ENCODE measurements around the gene MBD3L2. TPM values are rescaled to one million over a fixed set of nuclear protein-coding genes. Genes with fewer than 3 reads are reported as not detected.

MBD3L2 gene
- total and polyA plus RNA-seq, 4 donors = not detected

DNA sequence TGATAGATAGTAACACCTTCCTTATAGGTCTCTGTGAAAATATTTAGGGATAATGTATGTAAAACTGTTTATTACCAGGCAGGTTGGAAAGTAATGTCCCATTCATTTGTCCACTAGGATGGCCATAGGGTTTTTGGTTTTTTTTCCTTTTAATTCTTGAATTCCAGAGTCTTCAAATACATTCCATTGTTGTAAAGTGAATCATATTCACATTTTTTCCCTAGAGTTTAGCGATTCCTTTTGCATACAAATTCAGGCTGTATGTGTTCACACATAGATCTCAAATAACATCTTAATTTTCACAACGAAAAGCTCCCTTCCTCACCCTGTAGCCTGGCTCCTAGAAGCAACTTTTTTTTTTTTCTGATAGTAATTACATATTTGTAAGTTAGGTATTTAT lies 18.6 kb downstream of the MBD3L2 start:
- 88 to 94% methylated on average over 2 of the region's 2 CpGs for WGBS, 2 donors
- ATAC-seq (ENCODE audit: insufficient read depth, low FRiP score) (no peak), DNase-seq (no peak)
- Histone ChIP-seq H3K9me3 (ENCODE audit: control insufficient read depth in 4 of 4, insufficient read depth in 3 of 4, low read length in 3 of 4) (no peaks in the 10 kb centered on the region), H3K27ac (ENCODE audit: low read depth in 1 of 2, low read length in 1 of 2) (no peak overlapping the region), H3K4me3 (no peak overlapping the region), H3K27me3 (ENCODE audit: control insufficient read depth in 3 of 3, insufficient read depth in 3 of 3, low read length in 2 of 3) (no peaks in the 10 kb centered on the region), H3K36me3 (ENCODE audit: control insufficient read depth in 4 of 4, insufficient read depth in 4 of 4, low read length in 4 of 4) (peaks cover 6 to 13% (median 9%) of the 10 kb centered on the region in 4 donors), H3K9ac (ENCODE audit: insufficient read depth in 1 of 2, low read length in 2 of 2) (no peak overlapping the region), H3K4me1 (ENCODE audit: control insufficient read depth in 5 of 5, insufficient read depth in 5 of 5, low read length in 5 of 5) (peaks cover 0 to 8% (median 6%) of the 10 kb centered on the region in 5 donors)
- no peak for TF ChIP-seq CTCF (IDR thresholded peaks at IDR 0.05; ENCODE audit: control extremely low read depth, extremely low read depth)

DNA sequence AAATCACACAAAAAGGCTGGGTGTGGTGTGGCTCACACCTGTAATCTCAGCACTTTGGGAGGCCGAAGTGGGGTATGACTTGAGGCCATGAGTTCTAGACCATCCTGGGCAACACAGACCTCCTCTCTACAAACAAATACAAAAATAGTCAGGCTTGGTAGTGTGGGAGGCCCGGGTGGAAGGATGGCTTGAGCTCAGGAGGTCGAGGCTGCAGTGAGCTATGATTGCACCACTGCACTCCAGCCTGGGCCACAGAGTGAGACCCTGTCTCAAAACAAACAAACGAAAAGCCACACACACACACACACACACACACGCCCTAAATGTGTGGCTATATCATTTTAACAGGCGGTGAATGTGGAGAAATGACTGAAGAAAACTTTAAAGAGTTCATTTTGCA lies 19.5 kb downstream of the MBD3L2 start:
- WGBS, 2 donors = 85 to 89% methylated on average over 6 of the region's 6 CpGs
- H3K4me1 ChIP-seq (ENCODE audit: control insufficient read depth in 5 of 5, insufficient read depth in 5 of 5, low read length in 5 of 5) = peaks cover 0 to 8% (median 6%) of the 10 kb centered on the region in 5 donors
- ATAC-seq (ENCODE audit: insufficient read depth, low FRiP score) = no peak
- DNase-seq = no peak
- no peak for TF ChIP-seq CTCF (IDR thresholded peaks at IDR 0.05; ENCODE audit: control extremely low read depth, extremely low read depth)
- peak overlapping the region in 1 of 2 donors; percentile 39 for H3K27ac ChIP-seq (ENCODE audit: low read depth in 1 of 2, low read length in 1 of 2)
- H3K9ac ChIP-seq (ENCODE audit: insufficient read depth in 1 of 2, low read length in 2 of 2) = no peak overlapping the region
- no peaks in the 10 kb centered on the region for H3K9me3 ChIP-seq (ENCODE audit: control insufficient read depth in 4 of 4, insufficient read depth in 3 of 4, low read length in 3 of 4)
- H3K36me3 ChIP-seq (ENCODE audit: control insufficient read depth in 4 of 4, insufficient read depth in 4 of 4, low read length in 4 of 4) = peaks cover 10 to 19% (median 13%) of the 10 kb centered on the region in 4 donors
- no peak overlapping the region for H3K4me3 ChIP-seq
- no peaks in the 10 kb centered on the region for H3K27me3 ChIP-seq (ENCODE audit: control insufficient read depth in 3 of 3, insufficient read depth in 3 of 3, low read length in 2 of 3)

DNA sequence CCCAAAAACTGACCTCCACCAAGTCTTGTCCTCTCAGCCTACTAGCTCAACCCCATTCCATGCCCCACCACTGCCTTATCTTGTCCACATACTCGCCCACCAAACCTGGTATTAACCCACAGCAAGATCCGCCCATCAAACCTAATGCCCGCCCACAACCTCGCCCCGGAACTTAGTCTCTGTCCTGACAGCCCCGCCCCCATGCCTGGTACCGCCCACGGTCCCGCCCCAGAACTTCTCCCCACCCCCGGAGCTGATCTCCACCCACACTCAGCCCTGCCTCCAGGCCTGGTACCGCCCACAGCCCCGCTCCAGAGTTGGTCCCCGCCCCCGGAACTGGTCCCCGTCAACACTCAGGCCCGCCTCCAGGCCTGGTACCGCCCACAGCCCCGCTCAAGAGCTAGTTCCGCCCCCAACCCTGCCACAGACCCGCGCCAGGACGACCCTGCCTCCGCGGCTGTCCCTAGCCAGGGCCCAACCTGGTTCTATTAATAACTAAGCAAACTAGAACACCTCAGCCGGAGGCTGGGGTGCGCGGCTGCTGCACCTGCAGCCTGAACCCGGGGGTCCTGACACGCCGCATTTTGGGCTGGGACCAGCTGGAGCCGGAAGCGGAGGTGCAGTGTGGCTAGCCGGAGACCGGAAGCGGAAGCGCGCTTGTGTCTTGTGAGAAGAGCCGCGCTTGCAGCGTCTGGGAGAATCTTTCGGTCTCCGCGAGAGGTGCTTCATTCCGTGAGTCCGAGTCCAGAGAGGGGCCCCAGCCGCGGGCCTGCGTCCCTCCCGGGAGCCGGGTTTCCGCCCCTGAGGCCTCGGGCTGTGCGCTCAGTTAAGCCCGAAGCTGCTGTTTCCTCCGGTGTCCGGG lies 20.2 kb downstream of the MBD3L2 start, which contains the start of gene ZNF557:
Gene ZNF557 (plus strand): TSS at position 662 of the 862 bp plus-strand sequence. CDS start 5,372 bp downstream, outside the sequence.
- WGBS, 2 donors = 0 to 1% methylated on average over 56 of the region's 56 CpGs
- peak; percentile 99 for ATAC-seq (ENCODE audit: insufficient read depth, low FRiP score)
- no peak for TF ChIP-seq CTCF (IDR thresholded peaks at IDR 0.05; ENCODE audit: control extremely low read depth, extremely low read depth)

More for the DNA sequence above, 20.2 kb downstream of the MBD3L2 start, which contains the start of gene ZNF557:
- peaks cover 15 to 19% (median 15%) of the 10 kb centered on the region in 4 donors for H3K36me3 ChIP-seq (ENCODE audit: control insufficient read depth in 4 of 4, insufficient read depth in 4 of 4, low read length in 4 of 4)
- peaks cover 0 to 8% (median 6%) of the 10 kb centered on the region in 5 donors for H3K4me1 ChIP-seq (ENCODE audit: control insufficient read depth in 5 of 5, insufficient read depth in 5 of 5, low read length in 5 of 5)
- no peaks in the 10 kb centered on the region for H3K9me3 ChIP-seq (ENCODE audit: control insufficient read depth in 4 of 4, insufficient read depth in 3 of 4, low read length in 3 of 4)
- H3K4me3 ChIP-seq = peak within 1 kb of the TSS; percentile 95
- H3K9ac ChIP-seq (ENCODE audit: insufficient read depth in 1 of 2, low read length in 2 of 2) = peak within 1 kb of the TSS; percentile 63 to 74
- no peaks in the 10 kb centered on the region for H3K27me3 ChIP-seq (ENCODE audit: control insufficient read depth in 3 of 3, insufficient read depth in 3 of 3, low read length in 2 of 3)
- peak within 1 kb of the TSS; percentile 50 to 93 for H3K27ac ChIP-seq (ENCODE audit: low read depth in 1 of 2, low read length in 1 of 2)
- DNase-seq = peak; percentile 97 to 98 (median 98)

Measured in lung (tissue), 12 donors.